K562 (cell line): ENCODE measurements around the gene TNFSF4. TPM values are rescaled to one million over a fixed set of nuclear protein-coding genes. Genes with fewer than 3 reads are reported as not detected.

Experiments used
- ATAC-seq: fragments of 200-7000 bp; cut with Tn5 transposase; 3 replicates; pipeline ENCODE4 v1.9.1; 2020; ENCODE audit warnings: moderate library complexity
- BruUV-seq: library from RNA; stranded (reverse); fragments of 400-500 nt; replicated peaks from 2 replicates; lab custom pipeline; 2021; lab: Mats Ljungman, UMichigan
- CTCF ChIA-PET: fragments of 300-600 bp; formaldehyde crosslinking; extraction: SDS; loops from one replicate; lab custom pipeline; 2021; ENCODE audit warnings: low intra/inter-chr PET ratio; lab: Yijun Ruan, JAX
- POLR2A ChIA-PET: fragments of 300-600, 350-650 bp; sonication (Branson Sonifier 250); formaldehyde crosslinking; extraction: SDS; loops from one replicate; lab custom pipeline; 2021; ENCODE audit warnings: antibody characterized with exemption, inconsistent platforms; lab: Yijun Ruan, JAX
- DNase-seq, 4 experiments: peaks; one replicate each; pipeline versions ENCODE4 v3.0.0 to v3.0.0-alpha.2; 2011 to 2018; ENCODE audit warnings: low spot score in 3 of 4, mixed read lengths in 3 of 4; ENCODE audit errors: extremely low read depth in 1 of 4
- FAIRE-seq: peaks from 2 replicates; lab custom pipeline; 2011; peaks lifted over from hg19 to GRCh38; lab: Jason Lieb, UNC
- H2AFZ ChIP-seq: 2 replicates; pipeline ENCODE4 v1.6.0; 2011; ENCODE audit warnings: low read depth, low read length, control low read depth, inconsistent platforms
- H3K27ac ChIP-seq: fragments of 200-600 bp; 3 replicates; pipeline ENCODE4 v1.8.0; 2011; ENCODE audit warnings: low read depth, mild to moderate bottlenecking, control low read depth, inconsistent platforms, low read length, moderate library complexity, mixed read lengths; ENCODE audit errors: extremely low read depth
- H3K27me3 ChIP-seq, 2 experiments: fragments of 300-600 bp in 1 of 2; 2 replicates in 1 of 2; 3 replicates in 1 of 2; pipeline versions ENCODE4 v1.6.0 to v1.8.0; 2011; ENCODE audit warnings: inconsistent platforms in 2 of 2, low read length in 2 of 2, mild to moderate bottlenecking in 1 of 2, mixed read lengths in 1 of 2, moderate library complexity in 1 of 2; ENCODE audit not compliant: control insufficient read depth in 2 of 2, insufficient read depth in 2 of 2
- H3K36me3 ChIP-seq: fragments of 300-600 bp; 3 replicates; pipeline ENCODE4 v1.8.0; 2011; ENCODE audit warnings: mild to moderate bottlenecking, low read length, inconsistent platforms; ENCODE audit not compliant: control insufficient read depth, insufficient read depth
- H3K4me1 ChIP-seq, 2 experiments: fragments of 200-600 bp in 1 of 2; replicated peaks in 1 of 2; 2 replicates in 1 of 2; 3 replicates in 1 of 2; pipeline versions ENCODE4 v1.5.1 to v1.8.0; 2011; ENCODE audit warnings: inconsistent platforms in 2 of 2, low read length in 2 of 2, mild to moderate bottlenecking in 1 of 2, mixed read lengths in 1 of 2, moderate library complexity in 1 of 2; ENCODE audit not compliant: control insufficient read depth in 2 of 2, insufficient read depth in 2 of 2
- H3K4me2 ChIP-seq: 2 replicates; pipeline ENCODE4 v1.6.1; 2011; ENCODE audit warnings: low read length, control low read depth, inconsistent platforms, mixed read lengths; ENCODE audit not compliant: insufficient read depth
- H3K4me3 ChIP-seq: fragments of 200-600 bp; sonication (generic), shearing (Covaris generic); 2 replicates; pipeline ENCODE4 v1.5.1; 2016; ENCODE audit warnings: control low read depth, inconsistent platforms
- H3K79me2 ChIP-seq: fragments of 200-600 bp; 3 replicates; pipeline ENCODE4 v1.8.0; 2011; ENCODE audit warnings: low read length, inconsistent platforms; ENCODE audit not compliant: control insufficient read depth, insufficient read depth
- H3K9ac ChIP-seq, 2 experiments: 2 replicates each; pipeline versions ENCODE4 v1.6.0 to v1.6.1; 2011; ENCODE audit warnings: low read depth in 2 of 2, low read length in 2 of 2, control low read depth in 1 of 2, inconsistent platforms in 1 of 2, mild to moderate bottlenecking in 1 of 2, mixed read lengths in 1 of 2; ENCODE audit not compliant: insufficient read depth in 1 of 2
- H3K9me1 ChIP-seq: one replicate; pipeline ENCODE4 v1.6.0; 2011; ENCODE audit warnings: inconsistent platforms, mild to moderate bottlenecking, low read length, moderate library complexity; ENCODE audit not compliant: control insufficient read depth, insufficient read depth
- H3K9me3 ChIP-seq: replicated peaks from 2 replicates; pipeline ENCODE4 v1.5.1; 2011; ENCODE audit warnings: low read depth, low read length, inconsistent platforms; ENCODE audit not compliant: control insufficient read depth, insufficient read depth
- H4K20me1 ChIP-seq: replicated peaks from 2 replicates; pipeline ENCODE4 v1.6.1; 2011; ENCODE audit warnings: low read length, inconsistent platforms, mixed read lengths; ENCODE audit not compliant: control insufficient read depth, insufficient read depth
- COPS2 ChIP-seq: fragments of 450-650 bp; conservative IDR thresholded peaks from 2 replicates; pipeline ENCODE4 v1.6.1; 2016; ENCODE audit warnings: mild to moderate bottlenecking, moderate library complexity
- DIDO1 ChIP-seq: fragments of 450-650 bp; IDR thresholded peaks from 2 replicates; pipeline ENCODE4 v1.6.1; 2016; ENCODE audit warnings: low read depth, missing biosample characterization, missing genetic modification characterization
- FIP1L1 ChIP-seq: fragments of 200-400 bp; formaldehyde crosslinking; IDR thresholded peaks from 2 replicates; pipeline ENCODE4 v1.6.1; 2018; ENCODE audit warnings: mild to moderate bottlenecking, low read depth, low read length; ENCODE audit not compliant: poor library complexity, severe bottlenecking
- FOXP4 ChIP-seq: sonication (generic); formaldehyde crosslinking; IDR thresholded peaks from 2 replicates; pipeline ENCODE4 v1.8.0; 2022; ENCODE audit warnings: mild to moderate bottlenecking, missing genetic modification reagents, borderline replicate concordance
- HDAC3 ChIP-seq: fragments of 450-650 bp; IDR thresholded peaks from 2 replicates; pipeline ENCODE4 v1.6.1; 2018; ENCODE audit warnings: borderline replicate concordance, mild to moderate bottlenecking, moderate library complexity; ENCODE audit not compliant: partially characterized antibody
- HES1 ChIP-seq: fragments of 450-650 bp; IDR thresholded peaks from 2 replicates; pipeline ENCODE4 v1.6.1; 2016; ENCODE audit warnings: low read depth, mild to moderate bottlenecking, moderate library complexity
- HNRNPLL ChIP-seq: fragments of 200-400 bp; formaldehyde crosslinking; IDR thresholded peaks from 2 replicates; pipeline ENCODE4 v1.6.1; 2017; ENCODE audit warnings: low read length, low read depth, mild to moderate bottlenecking; ENCODE audit not compliant: poor library complexity, severe bottlenecking
- PML ChIP-seq: IDR thresholded peaks from 2 replicates; pipeline ENCODE4 v1.6.1; 2012; ENCODE audit warnings: low read length, inconsistent platforms
- RNF219 ChIP-seq: fragments of 250-450 bp; sonication (Bioruptor Pico); IDR thresholded peaks from 2 replicates; pipeline ENCODE4 v1.5.0; 2022; ENCODE audit warnings: mild to moderate bottlenecking
- SMARCA4 ChIP-seq: fragments of 450-650 bp; IDR thresholded peaks from 2 replicates; pipeline ENCODE4 v1.6.1; 2016
- SRF ChIP-seq, 2 experiments: fragments of 250-450, 450-650 bp in 1 of 2; sonication (Bioruptor Pico) in 1 of 2; sonication (generic) in 1 of 2; formaldehyde crosslinking; IDR thresholded peaks; 2 replicates each; pipeline versions ENCODE4 v1.5.0 to v1.5.1; 2020 to 2022; ENCODE audit warnings: mild to moderate bottlenecking in 1 of 2, missing genetic modification reagents in 1 of 2
- VEZF1 ChIP-seq: fragments of 200-800 bp; sonication (Bioruptor generic); IDR thresholded peaks from 2 replicates; pipeline ENCODE4 v1.6.1; 2017; ENCODE audit warnings: missing genetic modification characterization, missing compliant biosample characterization
- ZNF197 ChIP-seq: fragments of 200-800 bp; sonication (Bioruptor generic); IDR thresholded peaks from 2 replicates; pipeline ENCODE4 v1.6.1; 2016; ENCODE audit warnings: low read depth, missing genetic modification characterization, missing compliant biosample characterization
- WGBS: fragments of 100-300 bp; shearing (Covaris generic); methylation state at CpG from one replicate; pipeline ENCODE4 v1.1.6; 2016; ENCODE audit warnings: low coverage, mixed read lengths; ENCODE audit not compliant: insufficient coverage; ENCODE audit errors: missing lambda C conversion rate; 5-methylcytosine and 5-hydroxymethylcytosine counted together
- in situ Hi-C: fragments of 300-500 bp; cut with MboI; formaldehyde crosslinking; loops from 4 replicates; pipeline ENCODE4 v1.15.0; 2018; ENCODE audit warnings: inconsistent platforms, mixed read lengths
- intact Hi-C: fragments of 100-400 bp; cut with micrococcal nuclease; formaldehyde crosslinking; loops from 2 replicates; pipeline ENCODE4 v1.14.2; 2022
- polyA plus RNA-seq, 8 experiments: library from polyadenylated mRNA; depleted of rRNA in 4 of 8; stranded (reverse) in 5 of 8; unstranded in 3 of 8; fragments of >200 nt; fragmentation: Nextera tagmentation in 2 of 8; fragmentation: Illumina TruSeq in 1 of 8; extraction: Ambion mirVana in 2 of 8; extraction: Trizol in 1 of 8; gene quantifications; 2 replicates each; pipeline versions ENCODE4 v1.2.1 to v1.2.3, GENCODE V29; 2011 to 2014; ENCODE audit warnings: inconsistent platforms in 1 of 8, missing spikeins in 1 of 8
- total RNA-seq, 7 experiments: library from RNA; depleted of rRNA in 6 of 7; stranded (reverse); fragments of >200 nt in 6 of 7; fragmentation: Illumina TruSeq in 2 of 7; extraction: Trizol in 2 of 7; gene quantifications; 2 replicates each; pipeline versions ENCODE4 v1.2.1 to v1.2.3, GENCODE V29; 2011 to 2021; ENCODE audit warnings: low replicate concordance in 1 of 7

Gene TNFSF4
- total and polyA plus RNA-seq, 9 of the 15 experiments (the other 6 are each of a cell fraction or from before 2014, with no cell fraction given), result 0.08 to 0.23 (median 0.15) TPM; not detected in 1

GRCh38 chr1:173193639-173194038, 13.5 kb downstream of the TNFSF4 start (continued):
- TF ChIP-seq DIDO1 (tag) (no peak), HDAC3 (no peak), HES1 (no peak), PML (no peak)
- TF ChIP-seq, all 486 proteins: peak for 0

DNA sequence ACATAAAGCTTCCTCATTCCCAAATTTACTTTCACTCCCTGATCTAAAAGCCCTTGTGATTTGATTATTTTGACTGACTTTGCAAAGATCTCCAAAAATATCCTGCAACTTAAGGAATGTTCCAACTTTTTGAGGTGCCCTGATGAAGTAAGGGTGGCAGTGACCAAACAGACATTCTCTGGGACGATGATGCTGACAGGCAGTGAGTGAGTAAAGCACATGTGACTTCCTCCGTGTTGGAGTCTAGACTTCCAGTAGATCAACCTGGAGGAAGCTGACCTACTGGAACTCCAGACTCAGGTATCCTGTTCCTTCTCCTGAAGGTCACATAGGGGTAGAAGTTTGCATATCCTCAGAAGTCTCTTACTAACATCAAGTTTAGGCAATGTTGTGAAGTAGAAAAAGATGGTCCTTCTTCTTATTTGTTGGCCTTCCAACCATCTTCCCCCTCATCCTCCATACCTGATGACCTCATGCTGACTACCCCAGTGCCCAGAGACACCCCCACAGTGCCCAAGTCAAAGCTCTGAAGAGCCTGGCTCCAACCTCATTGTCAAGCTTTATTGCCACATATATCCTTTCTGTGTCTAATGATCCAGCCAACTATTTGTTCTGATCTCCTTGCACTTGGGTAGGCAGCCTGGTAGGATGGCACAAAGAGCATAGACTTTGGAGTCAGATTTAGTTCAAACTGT, 16.0 kb downstream of the TNFSF4 start:
- FAIRE-seq, result no peak
- no peak for ATAC-seq
- no peak overlapping the region for H3K4me3 ChIP-seq
- H4K20me1 ChIP-seq, result no peaks in the 10 kb centered on the region
- BruUV-seq, result no TSS peak
- no peaks in the 10 kb centered on the region for H3K9me3 ChIP-seq
- H3K79me2 ChIP-seq, result no peaks in the 10 kb centered on the region
- no peaks in the 10 kb centered on the region for H3K9me1 ChIP-seq
- no peak overlapping the region for H2AFZ ChIP-seq
- H3K27ac ChIP-seq, result no peak overlapping the region
- ChIA-PET CTCF (no interaction called here), POLR2A (interaction anchor here (1.2 kb wide), 1 partner anchor 16 kb away, joined by 5 read pairs; no protein-coding TSS in a partner anchor)
- in situ Hi-C loops, result no loop called here
- DNase-seq, result no peak
- WGBS, result 4% methylated on average over 2 of the region's 2 CpGs
- H3K4me2 ChIP-seq, result no peak overlapping the region
- intact Hi-C loops, result no loop called here
- no peak overlapping the region for H3K9ac ChIP-seq
- H3K36me3 ChIP-seq, result no peaks in the 10 kb centered on the region
- no peaks in the 10 kb centered on the region for H3K4me1 ChIP-seq
- 0 out of 5 replicates have a peak, but pooled peaks cover 0 to 3% of the 10 kb centered on the region in 2 experiments for H3K27me3 ChIP-seq
- TF ChIP-seq VEZF1 (no peak), RNF219 (CRISPR knock-in tag) (no peak), COPS2 (no peak), PML (no peak), SRF (CRISPR knock-in tag; IDR thresholded peaks at IDR 0.05) (no peak), SMARCA4 (no peak), HNRNPLL (no peak), FIP1L1 (no peak), FOXP4 (CRISPR knock-in tag) (no peak), ZNF197 (CRISPR knock-in tag) (no peak)
